OCI-LY7 (cell line): ENCODE data around the gene MS4A6A. TPM values are rescaled to one million over a fixed set of nuclear protein-coding genes. Genes with fewer than 3 reads are reported as not detected.

Experiments
- BruUV-seq: library from RNA; stranded (reverse); fragments of 400-500 nt; replicated peaks from 2 replicates; lab custom pipeline; 2021; lab: Mats Ljungman, UMichigan
- CTCF ChIA-PET: fragments of 300-600 bp; sonication (Branson Sonifier 250); formaldehyde crosslinking; loops from one replicate; lab custom pipeline; 2022; ENCODE audit warnings: antibody characterized with exemption; ENCODE audit not compliant: unreplicated experiment; lab: Charles Lee
- POLR2A ChIA-PET: fragments of 300-600 bp; sonication (Branson Sonifier 250); formaldehyde crosslinking; loops from one replicate; lab custom pipeline; 2022; ENCODE audit warnings: antibody characterized with exemption; lab: Charles Lee
- DNase-seq: peaks from one replicate; pipeline ENCODE4 v3.0.0-alpha.2; 2015; ENCODE audit warnings: low spot score
- H2AFZ ChIP-seq: fragments of 200-600 bp; sonication (generic), shearing (Covaris generic); 2 replicates; pipeline ENCODE4 v1.6.1; 2014; ENCODE audit warnings: mild to moderate bottlenecking, antibody characterized with exemption, low read length, moderate library complexity
- H3K27ac ChIP-seq: fragments of 200-600 bp; sonication (generic); 2 replicates; pipeline ENCODE4 v1.5.1; 2014; ENCODE audit warnings: mixed run types, low read depth, mild to moderate bottlenecking, moderate library complexity, low read length, inconsistent platforms; ENCODE audit not compliant: poor library complexity, severe bottlenecking
- H3K36me3 ChIP-seq: fragments of 200-600 bp; sonication (generic); 2 replicates; pipeline ENCODE4 v1.6.1; 2014; ENCODE audit warnings: mild to moderate bottlenecking, antibody characterized with exemption, low read length, moderate library complexity, mixed read lengths; ENCODE audit not compliant: insufficient read depth
- H3K4me1 ChIP-seq: fragments of 200-600 bp; sonication (generic); 2 replicates; pipeline ENCODE4 v1.5.1; 2014; ENCODE audit warnings: mild to moderate bottlenecking, low read length; ENCODE audit not compliant: insufficient read depth, poor library complexity, severe bottlenecking
- H3K4me2 ChIP-seq: fragments of 200-600 bp; sonication (generic); 2 replicates; pipeline ENCODE4 v1.6.1; 2014; ENCODE audit warnings: mild to moderate bottlenecking, low read length
- H3K4me3 ChIP-seq: fragments of 200-600 bp; sonication (generic); 2 replicates; pipeline ENCODE4 v1.5.1; 2014; ENCODE audit warnings: mild to moderate bottlenecking, low read depth, low read length; ENCODE audit not compliant: poor library complexity, severe bottlenecking
- H3K79me2 ChIP-seq: fragments of 200-600 bp; sonication (generic); 2 replicates; pipeline ENCODE4 v1.6.1; 2016; ENCODE audit warnings: low read depth, mild to moderate bottlenecking, low read length, moderate library complexity, mixed read lengths; ENCODE audit not compliant: insufficient read depth
- H3K9me2 ChIP-seq: fragments of 200-600 bp; sonication (generic); 2 replicates; pipeline ENCODE4 v1.6.1; 2016; ENCODE audit warnings: mild to moderate bottlenecking, low read length, mixed read lengths; ENCODE audit not compliant: insufficient read depth
- H3K9me3 ChIP-seq: fragments of 200-600 bp; sonication (generic); 2 replicates; pipeline ENCODE4 v1.6.1; 2014; ENCODE audit warnings: mild to moderate bottlenecking, mixed run types, low read length, mixed read lengths
- H4K20me1 ChIP-seq: fragments of 200-600 bp; sonication (generic); 2 replicates; pipeline ENCODE4 v1.6.1; 2014; ENCODE audit warnings: mild to moderate bottlenecking, antibody characterized with exemption, low read length, moderate library complexity, mixed read lengths; ENCODE audit not compliant: insufficient read depth
- EZH2phosphoT487 ChIP-seq: fragments of 200-600 bp; sonication (generic); IDR thresholded peaks from 2 replicates; pipeline ENCODE4 v1.6.1; 2018; ENCODE audit warnings: low read depth, borderline replicate concordance, mild to moderate bottlenecking, mixed run types, antibody characterized with exemption, low read length, moderate library complexity, mixed read lengths
- intact Hi-C: fragments of 100-400 bp; cut with micrococcal nuclease; formaldehyde crosslinking; loops from one replicate; pipeline ENCODE4 v1.10.0; 2022; ENCODE audit not compliant: unreplicated experiment
- total RNA-seq, 2 experiments: library from RNA; depleted of rRNA in 1 of 2; stranded (reverse); fragments of >200 nt in 1 of 2; shearing (Covaris generic) in 1 of 2; gene quantifications; 2 replicates each; pipeline ENCODE4 v1.2.3, GENCODE V29; 2014 to 2022
- TF ChIP-seq, protein P1 (sequence below): fragments of 200-600 bp; sonication (generic); conservative IDR thresholded peaks from 2 replicates; pipeline ENCODE4 v1.5.1; 2014; ENCODE audit warnings: mild to moderate bottlenecking, antibody characterized with exemption, low read length, moderate library complexity, mixed read lengths

MS4A6A gene
- total RNA-seq, 2 experiments from 2014 or later = not detected

DNA sequence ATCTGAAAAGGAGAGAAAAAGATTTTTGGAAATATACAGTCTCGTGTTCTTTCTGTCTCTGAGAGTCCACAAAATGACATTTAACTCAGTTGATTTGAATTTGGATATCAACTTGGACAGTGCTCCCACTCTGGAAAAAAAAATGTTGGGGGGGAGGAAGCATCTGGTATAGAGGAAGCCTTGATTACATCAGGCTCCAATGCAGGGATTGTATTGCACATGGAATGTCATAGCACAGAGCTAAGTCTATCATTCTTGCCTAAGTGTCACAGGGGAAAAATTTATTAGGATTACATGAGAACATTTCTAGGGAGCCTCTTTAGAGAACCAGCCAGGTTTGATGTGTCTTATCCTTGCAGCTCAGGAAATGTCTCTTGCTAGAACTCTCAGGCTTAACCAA lies 23.0 kb downstream of the MS4A6A start:
- H3K9me2 ChIP-seq = no peaks in the 10 kb centered on the region
- H3K4me3 ChIP-seq = no peak overlapping the region
- H3K4me1 ChIP-seq = no peaks in the 10 kb centered on the region
- no TSS peak for BruUV-seq
- H3K27ac ChIP-seq = no peak overlapping the region
- no peaks in the 10 kb centered on the region for H4K20me1 ChIP-seq
- no peak for TF ChIP-seq EZH2phosphoT487
- TF ChIP-seq, protein P1, sequence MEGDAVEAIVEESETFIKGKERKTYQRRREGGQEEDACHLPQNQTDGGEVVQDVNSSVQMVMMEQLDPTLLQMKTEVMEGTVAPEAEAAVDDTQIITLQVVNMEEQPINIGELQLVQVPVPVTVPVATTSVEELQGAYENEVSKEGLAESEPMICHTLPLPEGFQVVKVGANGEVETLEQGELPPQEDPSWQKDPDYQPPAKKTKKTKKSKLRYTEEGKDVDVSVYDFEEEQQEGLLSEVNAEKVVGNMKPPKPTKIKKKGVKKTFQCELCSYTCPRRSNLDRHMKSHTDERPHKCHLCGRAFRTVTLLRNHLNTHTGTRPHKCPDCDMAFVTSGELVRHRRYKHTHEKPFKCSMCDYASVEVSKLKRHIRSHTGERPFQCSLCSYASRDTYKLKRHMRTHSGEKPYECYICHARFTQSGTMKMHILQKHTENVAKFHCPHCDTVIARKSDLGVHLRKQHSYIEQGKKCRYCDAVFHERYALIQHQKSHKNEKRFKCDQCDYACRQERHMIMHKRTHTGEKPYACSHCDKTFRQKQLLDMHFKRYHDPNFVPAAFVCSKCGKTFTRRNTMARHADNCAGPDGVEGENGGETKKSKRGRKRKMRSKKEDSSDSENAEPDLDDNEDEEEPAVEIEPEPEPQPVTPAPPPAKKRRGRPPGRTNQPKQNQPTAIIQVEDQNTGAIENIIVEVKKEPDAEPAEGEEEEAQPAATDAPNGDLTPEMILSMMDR = no peak
- CTCF ChIA-PET = no interaction called here
- no peaks in the 10 kb centered on the region for H3K79me2 ChIP-seq
- no peak for DNase-seq
- intact Hi-C loops = no loop called here
- no peak overlapping the region for H3K4me2 ChIP-seq
- H2AFZ ChIP-seq = no peak overlapping the region
- no peaks in the 10 kb centered on the region for H3K9me3 ChIP-seq
- POLR2A ChIA-PET = no interaction called here
- no peaks in the 10 kb centered on the region for H3K36me3 ChIP-seq

DNA sequence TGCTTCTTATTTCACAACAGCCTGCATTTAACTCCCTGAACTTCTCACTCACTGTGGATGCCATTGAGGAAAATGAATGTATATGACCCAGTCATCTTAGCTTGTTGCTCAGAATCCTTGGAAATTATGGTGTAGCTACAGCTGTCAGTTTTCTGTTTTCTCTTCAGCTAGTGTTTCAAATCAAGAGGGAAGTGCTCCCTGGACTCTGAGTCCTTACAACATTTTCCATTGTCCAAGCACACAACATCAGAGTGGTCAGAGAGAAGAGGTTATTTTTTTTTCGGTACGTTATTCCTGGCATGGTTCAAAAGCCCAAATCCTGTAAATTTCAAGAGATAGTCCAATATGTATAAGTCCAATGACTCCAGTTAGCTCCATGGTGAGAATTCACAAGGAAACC lies 23.6 kb downstream of the MS4A6A start:
- POLR2A ChIA-PET = no interaction called here
- H3K27ac ChIP-seq = no peak overlapping the region
- H2AFZ ChIP-seq = no peak overlapping the region

DNA sequence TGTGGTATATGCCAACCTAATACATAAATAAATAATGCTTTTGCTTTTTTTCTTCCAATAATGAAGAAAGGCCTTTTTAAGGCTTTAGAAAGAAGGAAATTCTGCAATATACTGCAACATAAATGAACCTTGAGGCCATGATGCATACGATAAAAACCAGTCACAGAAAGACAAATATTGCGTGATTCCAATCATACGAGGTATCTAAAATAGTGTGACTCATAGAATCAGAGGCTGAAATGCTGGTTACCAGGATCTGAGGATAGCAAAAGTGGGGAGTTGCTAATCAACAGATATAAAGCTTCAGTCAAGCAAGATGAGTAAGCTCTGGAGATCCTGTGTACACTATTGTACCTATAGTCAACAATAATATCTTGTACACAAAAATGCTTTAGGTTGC lies 24.2 kb downstream of the MS4A6A start:
- H3K4me3 ChIP-seq = no peak overlapping the region
- intact Hi-C loops = no loop called here
- ChIA-PET CTCF (no interaction called here), POLR2A (no interaction called here)
- no peaks in the 10 kb centered on the region for H3K36me3 ChIP-seq
- H2AFZ ChIP-seq = no peak overlapping the region
- H3K79me2 ChIP-seq = no peaks in the 10 kb centered on the region
- H4K20me1 ChIP-seq = no peaks in the 10 kb centered on the region
- no peak for DNase-seq
- no peak for TF ChIP-seq EZH2phosphoT487
- TF ChIP-seq, protein P1 = no peak
- no peak overlapping the region for H3K4me2 ChIP-seq
- no TSS peak for BruUV-seq
- no peaks in the 10 kb centered on the region for H3K9me3 ChIP-seq
- H3K4me1 ChIP-seq = no peaks in the 10 kb centered on the region
- H3K27ac ChIP-seq = no peak overlapping the region
- no peaks in the 10 kb centered on the region for H3K9me2 ChIP-seq

More for the DNA sequence above, 23.6 kb downstream of the MS4A6A start:
- no peak for DNase-seq
- no peak overlapping the region for H3K4me2 ChIP-seq
- no TSS peak for BruUV-seq
- no peak overlapping the region for H3K4me3 ChIP-seq
- TF ChIP-seq EZH2phosphoT487 = no peak
- TF ChIP-seq, protein P1 = no peak
- H3K36me3 ChIP-seq = no peaks in the 10 kb centered on the region
- H3K79me2 ChIP-seq = no peaks in the 10 kb centered on the region
- intact Hi-C loops = no loop called here
- H3K9me3 ChIP-seq = no peaks in the 10 kb centered on the region
- H3K4me1 ChIP-seq = no peaks in the 10 kb centered on the region
- no peaks in the 10 kb centered on the region for H4K20me1 ChIP-seq
- no peaks in the 10 kb centered on the region for H3K9me2 ChIP-seq
- CTCF ChIA-PET = no interaction called here
